ENCODE results near the gene ABI1. TPM values are rescaled to one million over a fixed set of nuclear protein-coding genes. Genes with fewer than 3 reads are reported as not detected.

ABI1 gene
- total and polyA plus RNA-seq, 4 donors: 25.1 to 70.2 (median 45.3) TPM

DNA sequence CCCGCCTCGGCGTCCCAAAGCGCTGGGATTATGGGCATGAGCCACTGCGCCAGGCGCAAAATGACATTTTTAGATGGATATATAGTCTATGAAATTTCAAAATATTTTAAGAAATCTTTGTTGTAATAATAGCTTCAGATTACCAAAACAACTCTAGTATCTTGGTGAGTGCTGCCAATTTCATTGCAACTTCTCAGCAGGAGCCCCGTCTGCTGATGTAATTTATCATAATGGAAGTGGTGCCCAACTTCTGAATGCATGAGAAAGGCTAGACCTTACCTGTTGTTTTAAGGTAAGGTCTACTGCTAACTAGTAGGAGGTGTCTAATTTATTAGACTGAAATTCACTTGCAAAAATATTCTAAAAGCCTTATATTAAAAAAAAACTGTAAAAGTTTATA, 143.3 kb downstream of the ABI1 start:
- H3K9ac ChIP-seq (ENCODE audit: insufficient read depth in 1 of 2, low read length in 2 of 2): no peak overlapping the region
- no peak overlapping the region for H3K4me3 ChIP-seq
- no peak for ATAC-seq (ENCODE audit: insufficient read depth, low FRiP score)
- 81 to 96% methylated on average over 7 of the region's 7 CpGs for WGBS, 2 donors
- H3K36me3 ChIP-seq (ENCODE audit: control insufficient read depth in 4 of 4, insufficient read depth in 4 of 4, low read length in 4 of 4): peaks cover 8 to 26% (median 11%) of the 10 kb centered on the region in 4 donors
- H3K4me1 ChIP-seq (ENCODE audit: control insufficient read depth in 5 of 5, insufficient read depth in 5 of 5, low read length in 5 of 5): no peaks in the 10 kb centered on the region
- no peak for DNase-seq
- H3K9me3 ChIP-seq (ENCODE audit: control insufficient read depth in 4 of 4, insufficient read depth in 3 of 4, low read length in 3 of 4): no peaks in the 10 kb centered on the region
- no peak overlapping the region for H3K27ac ChIP-seq (ENCODE audit: low read depth in 1 of 2, low read length in 1 of 2)
- no peaks in the 10 kb centered on the region for H3K27me3 ChIP-seq (ENCODE audit: control insufficient read depth in 3 of 3, insufficient read depth in 3 of 3, low read length in 2 of 3)
- TF ChIP-seq, protein P1, sequence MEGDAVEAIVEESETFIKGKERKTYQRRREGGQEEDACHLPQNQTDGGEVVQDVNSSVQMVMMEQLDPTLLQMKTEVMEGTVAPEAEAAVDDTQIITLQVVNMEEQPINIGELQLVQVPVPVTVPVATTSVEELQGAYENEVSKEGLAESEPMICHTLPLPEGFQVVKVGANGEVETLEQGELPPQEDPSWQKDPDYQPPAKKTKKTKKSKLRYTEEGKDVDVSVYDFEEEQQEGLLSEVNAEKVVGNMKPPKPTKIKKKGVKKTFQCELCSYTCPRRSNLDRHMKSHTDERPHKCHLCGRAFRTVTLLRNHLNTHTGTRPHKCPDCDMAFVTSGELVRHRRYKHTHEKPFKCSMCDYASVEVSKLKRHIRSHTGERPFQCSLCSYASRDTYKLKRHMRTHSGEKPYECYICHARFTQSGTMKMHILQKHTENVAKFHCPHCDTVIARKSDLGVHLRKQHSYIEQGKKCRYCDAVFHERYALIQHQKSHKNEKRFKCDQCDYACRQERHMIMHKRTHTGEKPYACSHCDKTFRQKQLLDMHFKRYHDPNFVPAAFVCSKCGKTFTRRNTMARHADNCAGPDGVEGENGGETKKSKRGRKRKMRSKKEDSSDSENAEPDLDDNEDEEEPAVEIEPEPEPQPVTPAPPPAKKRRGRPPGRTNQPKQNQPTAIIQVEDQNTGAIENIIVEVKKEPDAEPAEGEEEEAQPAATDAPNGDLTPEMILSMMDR (IDR thresholded peaks at IDR 0.05; ENCODE audit: control extremely low read depth, extremely low read depth): no peak

- Histone ChIP-seq H3K27ac (ENCODE audit: low read depth in 1 of 2, low read length in 1 of 2) (no peak overlapping the region), H3K4me1 (ENCODE audit: control insufficient read depth in 5 of 5, insufficient read depth in 5 of 5, low read length in 5 of 5) (no peaks in the 10 kb centered on the region), H3K9me3 (ENCODE audit: control insufficient read depth in 4 of 4, insufficient read depth in 3 of 4, low read length in 3 of 4) (no peaks in the 10 kb centered on the region), H3K27me3 (ENCODE audit: control insufficient read depth in 3 of 3, insufficient read depth in 3 of 3, low read length in 2 of 3) (no peaks in the 10 kb centered on the region), H3K9ac (ENCODE audit: insufficient read depth in 1 of 2, low read length in 2 of 2) (no peak overlapping the region), H3K36me3 (ENCODE audit: control insufficient read depth in 4 of 4, insufficient read depth in 4 of 4, low read length in 4 of 4) (peaks cover 7 to 25% (median 10%) of the 10 kb centered on the region in 4 donors), H3K4me3 (no peak overlapping the region)
- no peak for DNase-seq
- no peak for ATAC-seq (ENCODE audit: insufficient read depth, low FRiP score)
- TF ChIP-seq, protein P1 (IDR thresholded peaks at IDR 0.05; ENCODE audit: control extremely low read depth, extremely low read depth): no peak
- 93 to 96% methylated on average over 2 of the region's 2 CpGs for WGBS, 2 donors
Measured at GRCh38 chr10:26715137-26715487, 145.6 kb downstream of the ABI1 start.

DNA sequence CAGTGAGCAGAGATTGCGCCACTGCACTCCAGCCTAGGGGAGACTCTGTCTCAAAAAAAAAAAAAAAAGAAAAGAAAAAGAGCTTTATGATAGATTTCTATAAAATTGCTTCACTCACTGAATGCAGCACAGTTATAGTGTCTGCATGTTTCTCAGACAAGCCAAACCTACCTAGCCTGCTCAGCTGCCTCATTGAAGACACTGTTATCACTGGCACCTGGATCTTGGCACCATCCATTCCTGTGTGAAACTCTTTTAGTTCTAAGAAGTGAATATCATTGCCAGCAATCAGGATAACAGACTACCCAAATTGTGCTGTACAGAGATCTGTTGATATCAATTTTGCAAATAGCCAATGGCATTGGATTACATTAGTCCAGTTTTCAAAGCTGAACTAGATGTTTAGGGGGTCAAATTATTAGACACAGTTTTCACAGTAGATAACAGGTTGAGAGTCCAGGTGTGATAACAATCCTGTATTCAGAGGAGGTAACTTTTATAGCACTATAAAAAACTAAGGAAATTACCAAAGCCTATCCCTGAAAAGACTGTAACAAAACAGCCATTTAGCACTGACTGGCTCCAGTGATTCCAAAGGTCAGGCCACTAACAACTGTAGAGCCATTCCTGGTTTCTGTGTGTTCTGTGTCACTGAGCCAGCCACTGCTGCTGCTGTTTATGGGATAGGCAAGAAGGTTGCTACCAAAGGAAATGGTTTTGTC, 146.2 kb downstream of the ABI1 start:
- Histone ChIP-seq H3K27me3 (ENCODE audit: control insufficient read depth in 3 of 3, insufficient read depth in 3 of 3, low read length in 2 of 3) (no peaks in the 10 kb centered on the region), H3K27ac (ENCODE audit: low read depth in 1 of 2, low read length in 1 of 2) (no peak overlapping the region), H3K9ac (ENCODE audit: insufficient read depth in 1 of 2, low read length in 2 of 2) (no peak overlapping the region), H3K4me1 (ENCODE audit: control insufficient read depth in 5 of 5, insufficient read depth in 5 of 5, low read length in 5 of 5) (no peaks in the 10 kb centered on the region), H3K9me3 (ENCODE audit: control insufficient read depth in 4 of 4, insufficient read depth in 3 of 4, low read length in 3 of 4) (no peaks in the 10 kb centered on the region), H3K4me3 (no peak overlapping the region), H3K36me3 (ENCODE audit: control insufficient read depth in 4 of 4, insufficient read depth in 4 of 4, low read length in 4 of 4) (peaks cover 7 to 22% (median 11%) of the 10 kb centered on the region in 4 donors)
- TF ChIP-seq, protein P1 (IDR thresholded peaks at IDR 0.05; ENCODE audit: control extremely low read depth, extremely low read depth): no peak
- WGBS, 2 donors: 97 to 100% methylated on average over 1 of the region's 1 CpG
- DNase-seq: no peak
- no peak for ATAC-seq (ENCODE audit: insufficient read depth, low FRiP score)

DNA sequence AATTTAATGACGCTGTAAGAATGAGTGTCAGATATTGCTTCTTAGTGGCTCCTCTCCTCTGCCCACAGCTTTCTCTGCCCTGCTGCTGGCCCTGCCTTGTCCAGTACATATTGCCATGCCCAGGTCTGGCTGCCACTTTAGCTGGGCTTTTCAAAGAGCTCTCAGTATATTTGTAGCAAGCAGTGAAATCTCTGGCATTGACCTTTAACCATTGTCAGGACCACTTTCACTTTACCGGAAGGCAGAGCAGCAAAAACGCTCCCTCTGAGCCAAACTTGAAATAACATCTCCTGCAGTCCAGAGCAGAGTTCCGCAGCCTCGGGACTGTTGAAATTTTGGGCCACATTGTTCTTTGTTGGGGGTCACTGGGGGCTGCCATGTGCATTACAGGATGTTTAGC, 149.4 kb downstream of the ABI1 start:
- peaks cover 0 to 4% (median 0%) of the 10 kb centered on the region in 5 donors for H3K4me1 ChIP-seq (ENCODE audit: control insufficient read depth in 5 of 5, insufficient read depth in 5 of 5, low read length in 5 of 5)
- H3K27ac ChIP-seq (ENCODE audit: low read depth in 1 of 2, low read length in 1 of 2): no peak overlapping the region
- 81 to 86% methylated on average over 5 of the region's 5 CpGs for WGBS, 2 donors
- DNase-seq (no peak), ATAC-seq (ENCODE audit: insufficient read depth, low FRiP score) (no peak)
- H3K9ac ChIP-seq (ENCODE audit: insufficient read depth in 1 of 2, low read length in 2 of 2): no peak overlapping the region
- TF ChIP-seq, protein P1 (IDR thresholded peaks at IDR 0.05; ENCODE audit: control extremely low read depth, extremely low read depth): no peak
- peaks cover 14 to 22% (median 16%) of the 10 kb centered on the region in 4 donors for H3K36me3 ChIP-seq (ENCODE audit: control insufficient read depth in 4 of 4, insufficient read depth in 4 of 4, low read length in 4 of 4)
- H3K27me3 ChIP-seq (ENCODE audit: control insufficient read depth in 3 of 3, insufficient read depth in 3 of 3, low read length in 2 of 3): no peaks in the 10 kb centered on the region
- no peak overlapping the region for H3K4me3 ChIP-seq
- H3K9me3 ChIP-seq (ENCODE audit: control insufficient read depth in 4 of 4, insufficient read depth in 3 of 4, low read length in 3 of 4): no peaks in the 10 kb centered on the region

Data from lung (tissue), 12 donors.